Natural killer cell (primary cell): Measurements from ENCODE around the gene SLX9. TPM values are rescaled to one million over a fixed set of nuclear protein-coding genes. Genes with fewer than 3 reads are reported as not detected.

Source experiments
- ATAC-seq, 3 donors: fragments of 150-1000 bp in 2 of 3; fragments of 200-7000 bp in 1 of 3; cut with Tn5 transposase; 1 replicate in 1 of 3; 2 replicates in 2 of 3; pipeline ENCODE4 v1.10.0; 2021; ENCODE audit warnings: mild to moderate bottlenecking in 2 of 3, moderate library complexity in 2 of 3
- DNase-seq, 2 donors: peaks; one replicate each; pipeline versions ENCODE4 v3.0.0 to v3.0.0-alpha.2; 2013 to 2021; ENCODE audit warnings: mixed read lengths in 1 of 2
- H3K27ac ChIP-seq: one replicate; pipeline ENCODE4 v1.5.1; 2013; ENCODE audit warnings: mild to moderate bottlenecking, low read length
- H3K27me3 ChIP-seq: one replicate; pipeline ENCODE4 v1.6.1; 2013; ENCODE audit warnings: low read length; ENCODE audit not compliant: control insufficient read depth, insufficient read depth
- H3K36me3 ChIP-seq: one replicate; pipeline ENCODE4 v1.6.1; 2013; ENCODE audit warnings: low read length; ENCODE audit not compliant: control insufficient read depth, insufficient read depth
- H3K4me1 ChIP-seq: one replicate; pipeline ENCODE4 v1.6.1; 2013; ENCODE audit warnings: low read length; ENCODE audit not compliant: control insufficient read depth, insufficient read depth
- H3K4me3 ChIP-seq: one replicate; pipeline ENCODE4 v1.5.1; 2013; ENCODE audit warnings: low read length
- H3K9me3 ChIP-seq: one replicate; pipeline ENCODE4 v1.6.1; 2013; ENCODE audit warnings: low read length; ENCODE audit not compliant: control insufficient read depth, insufficient read depth
- H3K27ac Mint-ChIP-seq, 2 donors: one replicate each; pipeline ENCODE4 v1.8.0; 2022; ENCODE audit warnings: mild to moderate bottlenecking in 2 of 2, mixed read lengths in 2 of 2, moderate library complexity in 1 of 2
- H3K27me3 Mint-ChIP-seq, 2 donors: one replicate each; pipeline ENCODE4 v1.8.0; 2022; ENCODE audit warnings: low read depth in 2 of 2, mixed read lengths in 2 of 2
- H3K36me3 Mint-ChIP-seq: one replicate; pipeline ENCODE4 v1.8.0; 2022; ENCODE audit warnings: mixed read lengths
- H3K4me1 Mint-ChIP-seq, 2 donors: one replicate each; pipeline ENCODE4 v1.8.0; 2022; ENCODE audit warnings: mixed read lengths in 2 of 2
- H3K4me3 Mint-ChIP-seq: one replicate; pipeline ENCODE4 v1.8.0; 2022; ENCODE audit warnings: mild to moderate bottlenecking, moderate library complexity, mixed read lengths
- H3K9me3 Mint-ChIP-seq, 2 donors: one replicate each; pipeline ENCODE4 v1.8.0; 2022; ENCODE audit warnings: mixed read lengths in 2 of 2
- CTCF ChIP-seq: fragments of 200-600 bp; IDR thresholded peaks from one replicate; pipeline ENCODE4 v1.8.0; 2022; ENCODE audit warnings: antibody characterized with exemption
- WGBS: methylation state at CpG from one replicate; pipeline ENCODE4 v1.1.7; 2013; ENCODE audit warnings: missing lambda C conversion rate; ENCODE audit not compliant: insufficient coverage; 5-methylcytosine and 5-hydroxymethylcytosine counted together
- intact Hi-C: fragments of 100-400 bp; cut with micrococcal nuclease; formaldehyde crosslinking; loops from one replicate; pipeline ENCODE4 v1.14.2; 2022
- total RNA-seq, 4 donors: library from RNA; stranded (reverse); fragments of 120-200 nt in 1 of 4; gene quantifications; one replicate each; pipeline versions ENCODE4 v1.2.3 to v1.2.4, GENCODE V29; 2013 to 2022

SLX9 gene
- total RNA-seq, 3 donors from 2014 or later (not counting 1 experiment from before 2014, with no cell fraction given) = 12.8 to 22.9 (median 20.0) TPM

- H3K4me3 ChIP-seq = no peak overlapping the region
- Mint-ChIP-seq H3K9me3 (no peaks in the 10 kb centered on the region), H3K27ac (no peak overlapping the region), H3K27me3 (no peaks in the 10 kb centered on the region), H3K4me3 (no peak overlapping the region), H3K4me1 (peaks cover 4 to 11% of the 10 kb centered on the region in 2 donors), H3K36me3 (no peaks in the 10 kb centered on the region)
- ATAC-seq = no peak
- 95% methylated on average over 16 of the region's 16 CpGs for WGBS
- no peak overlapping the region for H3K27ac ChIP-seq
- H3K9me3 ChIP-seq = no peaks in the 10 kb centered on the region
- DNase-seq = no peak
- H3K36me3 ChIP-seq = peaks cover 18% of the 10 kb centered on the region
- intact Hi-C loops = loop anchor here (1.0 to 5.0 kb wide), 2 partner anchors 180 to 494 kb away; no protein-coding TSS in a partner anchor
- no peak for TF ChIP-seq CTCF
- no peaks in the 10 kb centered on the region for H3K27me3 ChIP-seq
- peaks cover 19% of the 10 kb centered on the region for H3K4me1 ChIP-seq
Observed at GRCh38 chr21:44948426-44949120, 8.7 kb downstream of the SLX9 start.

- no peak overlapping the region for H3K27ac Mint-ChIP-seq
- no peaks in the 10 kb centered on the region for H3K36me3 Mint-ChIP-seq
- H3K36me3 ChIP-seq = peaks cover 12% of the 10 kb centered on the region
Observed at GRCh38 chr21:44949161-44949778, 9.4 kb downstream of the SLX9 start.

GRCh38 chr21:44949779-44950198 is 10.0 kb downstream of the SLX9 start:
- H3K4me1 Mint-ChIP-seq = peaks cover 4 to 15% of the 10 kb centered on the region in 2 donors
- intact Hi-C loops = loop anchor here (1.0 to 5.0 kb wide), 2 partner anchors 179 to 493 kb away; no protein-coding TSS in a partner anchor

More at GRCh38 chr21:44949161-44949778, 9.4 kb downstream of the SLX9 start:
- Histone ChIP-seq H3K9me3 (no peaks in the 10 kb centered on the region), H3K27me3 (no peaks in the 10 kb centered on the region), H3K27ac (no peak overlapping the region), H3K4me1 (peaks cover 19% of the 10 kb centered on the region), H3K4me3 (no peak overlapping the region)
- WGBS = 86% methylated on average over 30 of the region's 30 CpGs
- H3K27me3 Mint-ChIP-seq = no peaks in the 10 kb centered on the region
- no peaks in the 10 kb centered on the region for H3K9me3 Mint-ChIP-seq
- no peak for TF ChIP-seq CTCF
- intact Hi-C loops = loop anchor here (1.0 to 5.0 kb wide), 2 partner anchors 179 to 493 kb away; no protein-coding TSS in a partner anchor
- H3K4me3 Mint-ChIP-seq = no peak overlapping the region
- peaks cover 4 to 15% of the 10 kb centered on the region in 2 donors for H3K4me1 Mint-ChIP-seq
- ATAC-seq (peak in 1 of 3 donors; percentile 17), DNase-seq (no peak)

More at GRCh38 chr21:44949779-44950198, 10.0 kb downstream of the SLX9 start:
- no peaks in the 10 kb centered on the region for H3K9me3 ChIP-seq
- WGBS = 18% methylated on average over 10 of the region's 10 CpGs
- no peaks in the 10 kb centered on the region for H3K36me3 Mint-ChIP-seq
- peaks cover 19% of the 10 kb centered on the region for H3K4me1 ChIP-seq
- no peak overlapping the region for H3K4me3 ChIP-seq
- no peak overlapping the region for H3K27ac Mint-ChIP-seq
- DNase-seq = peak; percentile 79 to 90
- TF ChIP-seq CTCF = peak; percentile 92
- peak; percentile 85 to 95 (median 94) for ATAC-seq
- H3K27me3 Mint-ChIP-seq = no peaks in the 10 kb centered on the region
- H3K4me3 Mint-ChIP-seq = no peak overlapping the region
- peaks cover 7% of the 10 kb centered on the region for H3K36me3 ChIP-seq
- H3K27me3 ChIP-seq = no peaks in the 10 kb centered on the region
- no peak overlapping the region for H3K27ac ChIP-seq
- H3K9me3 Mint-ChIP-seq = no peaks in the 10 kb centered on the region
